T-cell (primary cell): Measurements from ENCODE around the gene PSMA3. TPM values are rescaled to one million over a fixed set of nuclear protein-coding genes. Genes with fewer than 3 reads are reported as not detected.
A peak's percentile ranks its signal among the peaks of the same experiment; 100 is the strongest.

Source experiments
- ATAC-seq, 4 experiments: fragments of 200-7000 bp in 3 of 4; fragments of 150-1000 bp in 1 of 4; cut with Tn5 transposase; replicated peaks in 1 of 4; 1 replicate in 3 of 4; 2 replicates in 1 of 4; pipeline ENCODE4 v1.10.0; 2021; ENCODE audit warnings: moderate library complexity in 3 of 4, mild to moderate bottlenecking in 2 of 4, moderate number of reproducible peaks in 1 of 4
- CTCF ChIA-PET, 2 donors: fragments of 300-600 bp; sonication (Branson Sonifier 250); formaldehyde crosslinking; loops; one replicate each; lab custom pipeline; 2022; ENCODE audit warnings: antibody characterized with exemption in 2 of 2; lab: Charles Lee
- POLR2A ChIA-PET, 2 donors: fragments of 300-600 bp; sonication (Branson Sonifier 250); formaldehyde crosslinking; loops; one replicate each; lab custom pipeline; 2022; ENCODE audit warnings: antibody characterized with exemption in 2 of 2; lab: Charles Lee
- DNase-seq, 35 experiments: peaks; one replicate each; pipeline versions ENCODE4 v3.0.0 to v3.0.0-alpha.2; 2013 to 2023
- H3K27ac ChIP-seq: one replicate; pipeline ENCODE4 v1.5.1; 2013; ENCODE audit warnings: low read length
- H3K27me3 ChIP-seq, 2 experiments: replicated peaks in 1 of 2; 1 replicate in 1 of 2; 2 replicates in 1 of 2; pipeline versions ENCODE4 v1.6.1 to v1.7.0; 2013; ENCODE audit warnings: low read length in 1 of 2, mixed read lengths in 1 of 2; ENCODE audit not compliant: control insufficient read depth in 2 of 2, insufficient read depth in 2 of 2; ENCODE audit errors: extremely low read depth in 1 of 2
- H3K36me3 ChIP-seq, 2 donors: 1 replicate in 1 of 2; 2 replicates in 1 of 2; pipeline versions ENCODE4 v1.6.1 to v1.7.0; 2013; ENCODE audit warnings: low read length in 1 of 2; ENCODE audit not compliant: control insufficient read depth in 2 of 2, insufficient read depth in 1 of 2; ENCODE audit errors: extremely low read depth in 1 of 2
- H3K4me1 ChIP-seq, 2 experiments: 1 replicate in 1 of 2; 2 replicates in 1 of 2; pipeline versions ENCODE4 v1.6.1 to v1.7.0; 2013; ENCODE audit warnings: low read length in 2 of 2, mixed read lengths in 1 of 2; ENCODE audit not compliant: insufficient read depth in 2 of 2, control insufficient read depth in 1 of 2; ENCODE audit errors: extremely low read depth in 1 of 2
- H3K4me3 ChIP-seq, 2 donors: 1 replicate in 1 of 2; 2 replicates in 1 of 2; pipeline versions ENCODE4 v1.5.1 to v1.7.0; 2013; ENCODE audit warnings: mild to moderate bottlenecking in 2 of 2, low read length in 1 of 2, moderate library complexity in 1 of 2; ENCODE audit not compliant: control insufficient read depth in 1 of 2; ENCODE audit errors: extremely low read depth in 1 of 2
- H3K9me3 ChIP-seq: 2 replicates; pipeline ENCODE4 v1.7.0; 2013
- H3K27ac Mint-ChIP-seq, 2 donors: one replicate each; pipeline ENCODE4 v1.8.0; 2020 to 2021; ENCODE audit warnings: mild to moderate bottlenecking in 2 of 2, mixed read lengths in 2 of 2
- H3K27me3 Mint-ChIP-seq, 2 donors: one replicate each; pipeline ENCODE4 v1.8.0; 2021 to 2022; ENCODE audit warnings: mixed read lengths in 2 of 2
- H3K36me3 Mint-ChIP-seq: one replicate; pipeline ENCODE4 v1.8.0; 2021; ENCODE audit warnings: mixed read lengths
- H3K4me1 Mint-ChIP-seq, 3 donors: one replicate each; pipeline ENCODE4 v1.8.0; 2020 to 2022; ENCODE audit warnings: mixed read lengths in 3 of 3, mild to moderate bottlenecking in 1 of 3
- H3K4me3 Mint-ChIP-seq, 3 donors: one replicate each; pipeline ENCODE4 v1.8.0; 2020 to 2022; ENCODE audit warnings: mild to moderate bottlenecking in 3 of 3, mixed read lengths in 3 of 3, moderate library complexity in 3 of 3
- H3K9me3 Mint-ChIP-seq, 3 donors: one replicate each; pipeline ENCODE4 v1.8.0; 2020 to 2022; ENCODE audit warnings: mixed read lengths in 3 of 3
- WGBS: methylation state at CpG from one replicate; pipeline ENCODE4 v1.1.5; 2013; ENCODE audit warnings: missing lambda C conversion rate; ENCODE audit not compliant: insufficient coverage; 5-methylcytosine and 5-hydroxymethylcytosine counted together
- total RNA-seq, 35 experiments: library from RNA in 6 of 35; stranded (reverse) in 6 of 35; fragments of 120-200 nt in 1 of 35; gene quantifications; one replicate each; pipeline versions ENCODE4 v1.2.1 to v1.2.4 and lab custom pipeline; 2013 to 2026

The PSMA3 gene
- total RNA-seq, 5 donors from 2014 or later (not counting 1 experiment from before 2014, with no cell fraction given) = 75.5 to 139 (median 99.7) TPM

DNA sequence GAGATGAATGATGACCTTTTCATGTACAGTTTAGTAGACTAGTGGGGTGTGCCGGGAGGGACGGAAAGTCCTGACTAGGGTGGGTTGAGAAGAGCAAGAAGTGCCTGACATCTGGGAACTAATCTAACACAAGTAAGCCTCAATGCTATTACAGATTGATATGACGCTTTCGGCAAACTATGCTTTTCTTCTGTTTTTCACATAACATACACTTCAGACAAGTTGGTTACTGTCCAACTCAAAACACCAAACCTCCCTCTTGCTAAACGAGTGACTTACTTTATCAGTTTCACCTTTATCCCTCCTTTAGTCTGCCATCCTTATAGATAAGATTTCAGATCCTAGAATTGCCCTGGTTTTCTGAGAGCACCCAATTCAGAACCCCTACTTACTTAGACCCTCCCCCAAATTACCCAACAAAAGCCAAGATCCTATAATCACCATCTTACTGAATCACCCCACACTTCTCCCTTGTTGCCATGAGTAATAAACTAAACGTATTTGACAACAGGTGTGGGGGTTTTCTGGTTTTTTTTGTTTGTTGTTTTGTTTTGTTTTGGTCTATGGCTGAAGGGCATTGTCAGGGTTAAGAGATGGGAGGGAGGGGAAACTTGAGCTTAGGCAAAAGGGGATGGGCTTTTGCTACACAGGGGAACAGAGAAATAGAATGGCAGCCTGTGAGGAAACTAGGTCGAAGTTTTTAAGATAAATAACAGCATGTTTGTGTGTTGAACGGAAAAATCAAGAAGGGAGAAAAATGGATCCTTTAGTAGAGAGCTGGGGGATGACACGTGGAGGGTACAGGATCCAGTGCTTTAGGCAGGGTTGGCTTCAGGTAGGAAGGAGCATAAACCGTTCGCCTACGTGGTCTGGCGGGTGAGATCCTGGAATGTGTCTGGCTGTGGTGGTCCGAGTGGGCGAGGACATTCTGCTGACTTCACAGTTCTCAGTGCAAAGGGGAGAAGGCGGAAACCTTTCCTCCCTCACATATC, 6.1 kb upstream of the PSMA3 start:
- Mint-ChIP-seq H3K4me1 (peaks cover 14 to 21% (median 16%) of the 10 kb centered on the region in 3 donors), H3K27me3 (no peaks in the 10 kb centered on the region), H3K4me3 (no peak overlapping the region), H3K27ac (no peak overlapping the region), H3K36me3 (peaks cover 9% of the 10 kb centered on the region), H3K9me3 (no peaks in the 10 kb centered on the region)
- Histone ChIP-seq H3K4me3 (peak overlapping the region; percentile 66 to 92), H3K27ac (peak overlapping the region; percentile 74), H3K9me3 (no peaks in the 10 kb centered on the region), H3K4me1 (peaks cover 2 to 7% of the 10 kb centered on the region in 2 experiments), H3K27me3 (no peaks in the 10 kb centered on the region), H3K36me3 (no peaks in the 10 kb centered on the region)
- WGBS = 38% methylated on average over 6 of the region's 16 CpGs
- CTCF ChIA-PET = interaction anchor here in 1 of 2 donors (1.5 kb wide), 1 partner anchor 39 kb away, joined by 3 read pairs; the partner anchor contains the start of gene ACTR10
- peak in 1 of 35 experiments; percentile 55 for DNase-seq
- POLR2A ChIA-PET = interaction anchor here (0.6 to 2.0 kb wide), 4 partner anchors 59 to 322 kb away, joined by 6 to 8 read pairs (median 7); partner anchors contain the start of gene ARID4A (in 1 of the 2)
- ATAC-seq = peak in 3 of 4 experiments; percentile 14 to 49 (median 28)

DNA sequence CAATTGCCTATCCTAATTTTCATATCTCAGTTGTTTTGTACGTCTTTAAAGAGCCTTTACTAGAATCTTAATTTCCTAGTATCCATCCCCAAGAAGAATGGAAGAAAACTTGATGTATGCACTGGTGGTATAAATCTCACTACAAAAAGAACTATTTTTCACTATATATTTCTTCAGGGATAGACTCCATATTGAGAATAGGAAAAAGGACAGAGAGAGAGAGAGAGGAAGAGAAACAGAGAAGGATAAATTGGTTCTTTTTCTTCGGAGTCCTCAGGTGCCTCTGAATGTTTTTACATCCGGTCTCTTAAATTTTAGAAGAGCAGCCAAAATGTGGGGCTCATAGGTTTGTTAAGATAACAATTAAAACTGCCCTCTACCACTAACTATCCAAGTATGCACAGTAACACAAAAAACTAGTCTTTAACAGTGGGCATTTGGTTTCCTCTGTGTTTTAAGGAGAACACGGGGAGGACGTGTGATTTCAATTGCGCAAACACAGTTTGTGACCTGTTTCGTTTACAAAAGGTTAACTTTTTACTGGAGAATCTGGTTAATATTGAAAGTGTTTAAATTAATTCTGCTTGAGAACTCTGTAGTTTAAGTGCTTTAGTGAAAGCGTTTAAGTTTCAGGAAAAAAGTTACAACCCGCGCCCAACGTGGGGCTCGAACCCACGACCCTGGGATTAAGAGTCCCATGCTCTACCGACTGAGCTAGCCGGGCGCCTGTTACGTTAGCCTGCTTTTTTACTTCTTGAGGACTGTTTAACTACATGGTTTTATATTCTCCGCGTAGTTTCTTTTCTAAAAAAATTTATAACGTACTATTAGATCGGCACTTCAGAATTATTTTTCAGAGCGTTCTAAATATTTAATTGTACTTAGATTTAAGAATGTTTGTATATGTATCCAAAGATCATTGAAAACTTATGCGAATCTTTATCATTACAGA, 5.1 kb upstream of the PSMA3 start:
- H3K4me3 Mint-ChIP-seq = no peak overlapping the region
- ChIA-PET CTCF (interaction anchor here in 1 of 2 donors (1.2 to 1.5 kb wide), 2 partner anchors 40 to 59 kb away, joined by 3 to 4 read pairs; partner anchors contain the start of genes ACTR10 and ARID4A), POLR2A (interaction anchor here in 1 of 2 donors (2.0 kb wide), 1 partner anchor 58 kb away, joined by 7 read pairs; the partner anchor contains the start of gene ARID4A)
- peaks cover 21 to 29% (median 23%) of the 10 kb centered on the region in 3 donors for H3K4me1 Mint-ChIP-seq
- H3K27ac ChIP-seq = peak overlapping the region; percentile 74
- H3K36me3 ChIP-seq = no peaks in the 10 kb centered on the region
- ATAC-seq (peak; percentile 26 to 44 (median 34)), DNase-seq (peak; percentile 51 to 89 (median 75))
- H3K27ac Mint-ChIP-seq = no peak overlapping the region
- 3% methylated on average over 13 of the region's 23 CpGs for WGBS
- no peaks in the 10 kb centered on the region for H3K9me3 Mint-ChIP-seq
- H3K36me3 Mint-ChIP-seq = no peaks in the 10 kb centered on the region
- H3K9me3 ChIP-seq = no peaks in the 10 kb centered on the region
- peak overlapping the region; percentile 66 to 92 for H3K4me3 ChIP-seq
- H3K27me3 ChIP-seq = no peaks in the 10 kb centered on the region
- peaks cover 6 to 7% of the 10 kb centered on the region in 2 experiments for H3K4me1 ChIP-seq
- no peaks in the 10 kb centered on the region for H3K27me3 Mint-ChIP-seq

DNA sequence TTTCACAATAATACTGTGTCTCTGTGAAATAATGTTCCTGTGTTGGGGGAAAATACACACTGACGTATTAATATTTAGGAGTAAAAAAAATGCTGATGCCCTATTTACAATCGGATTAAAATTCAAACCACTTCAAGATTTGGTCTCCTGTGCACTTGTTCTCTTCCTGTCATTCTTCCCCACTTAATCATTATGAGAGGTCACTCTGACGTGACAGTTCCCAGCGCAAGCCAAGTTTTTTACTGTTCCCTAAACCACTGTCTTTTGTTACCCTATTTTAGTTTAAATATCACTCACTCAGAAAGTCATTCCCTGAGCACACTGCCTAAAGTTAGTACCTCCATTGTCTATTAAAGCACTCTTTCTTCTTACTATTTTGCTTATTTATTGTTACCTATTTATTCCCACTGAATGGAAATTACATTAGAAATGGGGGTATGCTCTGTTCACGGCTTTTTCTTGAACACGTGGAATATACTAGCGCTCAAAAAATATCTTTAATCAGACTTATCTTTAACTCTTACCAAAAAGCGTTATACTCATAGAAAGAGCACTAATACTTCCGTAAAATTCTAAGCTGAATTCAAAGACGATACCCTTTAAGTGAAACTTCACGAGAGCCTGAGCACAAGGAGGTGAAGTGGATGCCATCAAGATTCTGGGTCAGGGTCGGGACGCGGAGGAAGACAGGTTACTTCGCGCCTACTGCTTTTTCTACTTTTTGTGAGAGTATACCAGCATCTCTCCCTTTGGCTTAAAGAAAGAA, 670 bp upstream of the PSMA3 start:
- 0% methylated on average over 5 of the region's 16 CpGs for WGBS
- Mint-ChIP-seq H3K36me3 (peaks cover 8% of the 10 kb centered on the region), H3K4me3 (peak overlapping the region; percentile 98 to 99 (median 99)), H3K9me3 (no peaks in the 10 kb centered on the region), H3K27me3 (no peaks in the 10 kb centered on the region), H3K27ac (peak overlapping the region; percentile 99), H3K4me1 (peaks cover 44 to 51% (median 47%) of the 10 kb centered on the region in 3 donors)
- no peaks in the 10 kb centered on the region for H3K9me3 ChIP-seq
- H3K27me3 ChIP-seq = no peaks in the 10 kb centered on the region
- peaks cover 3 to 10% of the 10 kb centered on the region in 2 donors for H3K36me3 ChIP-seq
- ChIA-PET CTCF (interaction anchor here in 1 of 2 donors (0.6 to 1.5 kb wide), 4 partner anchors 10 to 54 kb away, joined by 3 to 13 read pairs (median 4); partner anchors contain the start of gene ARID4A), POLR2A (interaction anchor here (0.6 to 1.6 kb wide), 10 partner anchors 10 to 1242 kb away, joined by 3 to 31 read pairs (median 3); partner anchors contain the start of genes ARID4A (in 2 of the 2), ACTR10 (in 1 of the 2), KIAA0586 (in 1 of the 2) and TIMM9 (in 1 of the 2))
- DNase-seq (peak in 1 of 35 experiments; percentile 20), ATAC-seq (peak; percentile 31 to 51 (median 44))
- H3K27ac ChIP-seq = peak overlapping the region; percentile 94
- H3K4me3 ChIP-seq = peak overlapping the region; percentile 83 to 88
- peaks cover 17 to 18% of the 10 kb centered on the region in 2 experiments for H3K4me1 ChIP-seq

DNA sequence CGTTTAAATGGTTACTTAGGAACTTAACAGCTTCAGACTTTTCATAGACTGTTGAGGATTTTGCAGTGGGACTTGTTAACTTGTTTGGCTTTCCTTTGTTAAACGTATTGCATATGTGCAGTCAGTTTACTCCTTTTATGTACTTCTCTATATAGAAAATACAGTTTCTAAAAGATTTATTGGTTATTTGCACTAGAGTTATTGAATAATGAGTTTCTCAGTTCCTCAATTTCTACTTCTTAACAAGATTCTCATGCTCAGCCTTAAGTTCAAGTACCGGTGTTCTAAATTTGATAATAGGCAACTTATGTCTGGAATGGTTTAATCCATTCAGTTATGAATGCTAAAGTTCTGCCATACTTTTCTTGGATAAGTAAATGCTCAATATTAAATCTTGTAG, 919 bp downstream of the PSMA3 start:
- Histone ChIP-seq H3K27me3 (no peaks in the 10 kb centered on the region), H3K36me3 (peaks cover 3 to 22% of the 10 kb centered on the region in 2 donors), H3K27ac (peak overlapping the region; percentile 94), H3K4me1 (peaks cover 18 to 20% of the 10 kb centered on the region in 2 experiments), H3K9me3 (no peaks in the 10 kb centered on the region), H3K4me3 (peak overlapping the region; percentile 83 to 88)
- peak overlapping the region; percentile 98 to 99 (median 99) for H3K4me3 Mint-ChIP-seq
- H3K27ac Mint-ChIP-seq = peak overlapping the region; percentile 99
- CTCF ChIA-PET = interaction anchor here (0.6 to 1.5 kb wide), 2 partner anchors 10 to 53 kb away, joined by 3 to 13 read pairs; partner anchors contain the start of gene ARID4A (in 1 of the 2)
- H3K9me3 Mint-ChIP-seq = no peaks in the 10 kb centered on the region
- WGBS = no CpG with 5 or more reads among the region's 3 CpGs
- POLR2A ChIA-PET = interaction anchor here (0.9 to 1.6 kb wide), 5 partner anchors 22 to 182 kb away, joined by 3 to 31 read pairs (median 3); partner anchors contain the start of genes ARID4A (in 2 of the 2), KIAA0586 (in 1 of the 2) and TIMM9 (in 1 of the 2)
- no peaks in the 10 kb centered on the region for H3K27me3 Mint-ChIP-seq
- no peak for ATAC-seq
- peaks cover 13% of the 10 kb centered on the region for H3K36me3 Mint-ChIP-seq
- peaks cover 47 to 58% (median 50%) of the 10 kb centered on the region in 3 donors for H3K4me1 Mint-ChIP-seq
- DNase-seq = no peak

DNA sequence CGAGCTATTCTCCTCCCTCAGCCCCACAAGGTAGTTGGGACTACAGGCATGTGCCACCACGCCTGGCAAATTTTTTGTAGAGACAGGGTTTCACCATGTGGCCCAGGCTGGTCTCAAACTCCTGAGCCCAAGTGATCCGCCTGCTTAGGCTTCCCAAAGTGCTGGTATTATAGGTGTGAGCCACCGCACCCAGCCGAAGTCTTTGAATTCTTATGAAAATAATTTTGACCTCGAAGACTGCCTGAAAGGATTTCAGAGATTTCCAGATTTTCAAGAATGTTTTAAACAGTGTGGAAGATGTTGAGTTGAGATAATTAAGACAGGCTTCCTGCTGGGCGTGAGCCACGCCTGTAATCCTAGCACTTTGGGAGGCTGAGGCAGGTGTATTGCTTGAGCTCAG, 5.0 kb downstream of the PSMA3 start:
- 92% methylated on average over 7 of the region's 8 CpGs for WGBS
- Mint-ChIP-seq H3K36me3 (peaks cover 30% of the 10 kb centered on the region), H3K27ac (no peak overlapping the region)

More for the DNA sequence above, 5.0 kb downstream of the PSMA3 start:
- Histone ChIP-seq H3K4me3 (no peak overlapping the region), H3K9me3 (no peaks in the 10 kb centered on the region), H3K4me1 (peaks cover 12 to 18% of the 10 kb centered on the region in 2 experiments), H3K36me3 (peaks cover 3 to 50% of the 10 kb centered on the region in 2 donors), H3K27me3 (no peaks in the 10 kb centered on the region), H3K27ac (no peak overlapping the region)
- Mint-ChIP-seq H3K4me3 (no peak overlapping the region), H3K27me3 (no peaks in the 10 kb centered on the region), H3K9me3 (no peaks in the 10 kb centered on the region), H3K4me1 (peaks cover 44 to 49% (median 48%) of the 10 kb centered on the region in 3 donors)
- POLR2A ChIA-PET = no interaction called here
- ATAC-seq (no peak), DNase-seq (no peak)
- CTCF ChIA-PET = interaction anchor here in 1 of 2 donors (0.6 kb wide), 1 partner anchor 1209 kb away, joined by 3 read pairs; no protein-coding TSS in a partner anchor
